GM12878 (cell line): ENCODE measurements around the gene TNFSF4. TPM values are rescaled to one million over a fixed set of nuclear protein-coding genes. Genes with fewer than 3 reads are reported as not detected.

ENCODE experiments used
- ATAC-seq: fragments of 200-7000 bp; cut with Tn5 transposase; 3 replicates; pipeline ENCODE4 v1.9.1; 2020; ENCODE audit warnings: mild to moderate bottlenecking, moderate library complexity
- BruUV-seq: library from RNA; stranded (reverse); fragments of 400-500 nt; replicated peaks from 2 replicates; lab custom pipeline; 2021; lab: Mats Ljungman, UMichigan
- CTCF ChIA-PET: fragments of 300-600 bp; sonication (Branson Sonifier 250); formaldehyde crosslinking; extraction: SDS; loops from one replicate; lab custom pipeline; 2021; ENCODE audit warnings: inconsistent platforms; lab: Yijun Ruan, JAX
- POLR2A ChIA-PET: fragments of 350-600 bp; formaldehyde crosslinking; extraction: SDS; loops from one replicate; lab custom pipeline; 2021; ENCODE audit warnings: inconsistent platforms; lab: Charles Lee
- RAD21 ChIA-PET: fragments of 300-600 bp; sonication (Branson Sonifier 250); formaldehyde crosslinking; loops from one replicate; lab custom pipeline; 2023; ENCODE audit warnings: antibody characterized with exemption; ENCODE audit not compliant: unreplicated experiment; lab: Charles Lee
- SMC1A ChIA-PET: fragments of 300-600 bp; sonication (Branson Sonifier 250); formaldehyde crosslinking; loops from one replicate; lab custom pipeline; 2023; ENCODE audit not compliant: unreplicated experiment, uncharacterized antibody; lab: Charles Lee
- DNase-seq: peaks from one replicate; pipeline ENCODE4 v3.0.0-alpha.2; 2011; ENCODE audit warnings: low read depth, low spot score
- FAIRE-seq: peaks from 3 replicates; lab custom pipeline; 2011; peaks lifted over from hg19 to GRCh38; lab: Jason Lieb, UNC
- H2AFZ ChIP-seq: 2 replicates; pipeline ENCODE4 v1.6.0; 2011; ENCODE audit warnings: low read depth, low read length, control low read depth; ENCODE audit not compliant: control insufficient read depth
- H3K27ac ChIP-seq: 2 replicates; pipeline ENCODE4 v1.5.1; 2011; ENCODE audit warnings: control low read depth; ENCODE audit not compliant: control insufficient read depth, insufficient read depth
- H3K27me3 ChIP-seq, 2 experiments: replicated peaks in 1 of 2; 2 replicates each; pipeline versions ENCODE4 v1.6.0 to v1.6.1; 2011; ENCODE audit warnings: low read length in 1 of 2; ENCODE audit not compliant: control insufficient read depth in 2 of 2, insufficient read depth in 2 of 2
- H3K36me3 ChIP-seq, 2 experiments: 2 replicates each; pipeline ENCODE4 v1.5.1; 2011; ENCODE audit warnings: low read length in 1 of 2; ENCODE audit not compliant: control insufficient read depth in 2 of 2, insufficient read depth in 2 of 2
- H3K4me1 ChIP-seq: 2 replicates; pipeline ENCODE4 v1.6.1; 2011; ENCODE audit warnings: mild to moderate bottlenecking, low read length, moderate library complexity, mixed read lengths; ENCODE audit not compliant: control insufficient read depth, insufficient read depth
- H3K4me2 ChIP-seq: 2 replicates; pipeline ENCODE4 v1.6.0; 2011; ENCODE audit warnings: control low read depth; ENCODE audit not compliant: control insufficient read depth, insufficient read depth
- H3K4me3 ChIP-seq: fragments of 200-600 bp; sonication (generic); 2 replicates; pipeline ENCODE4 v1.5.1; 2016
- H3K79me2 ChIP-seq: 2 replicates; pipeline ENCODE4 v1.6.0; 2011; ENCODE audit warnings: low read length; ENCODE audit not compliant: control insufficient read depth, insufficient read depth
- H3K9ac ChIP-seq: 2 replicates; pipeline ENCODE4 v1.8.0; 2011; ENCODE audit warnings: low read length, control low read depth, mixed read lengths; ENCODE audit not compliant: control insufficient read depth, insufficient read depth
- H3K9me3 ChIP-seq: replicated peaks from 3 replicates; pipeline ENCODE4 v1.5.1; 2011; ENCODE audit warnings: mild to moderate bottlenecking, low read length; ENCODE audit not compliant: control insufficient read depth, insufficient read depth
- H4K20me1 ChIP-seq: 2 replicates; pipeline ENCODE4 v1.6.0; 2011; ENCODE audit not compliant: control insufficient read depth, insufficient read depth
- CREM ChIP-seq: IDR thresholded peaks from 2 replicates; pipeline ENCODE4 v1.6.1; 2014; ENCODE audit warnings: antibody characterized with exemption, low read depth
- E2F4 ChIP-seq: IDR thresholded peaks from 2 replicates; pipeline ENCODE4 v1.6.1; 2012; ENCODE audit warnings: low read depth, low read length, improper control_type of control experiment
- EP300 ChIP-seq, 2 experiments: fragments of 150-350 bp in 1 of 2; IDR thresholded peaks; 2 replicates each; pipeline ENCODE4 v1.6.1; 2011 to 2012; ENCODE audit warnings: low read depth in 2 of 2, low read length in 2 of 2, borderline replicate concordance in 1 of 2, improper control_type of control experiment in 1 of 2, inconsistent platforms in 1 of 2; ENCODE audit not compliant: control insufficient read depth in 1 of 2
- ETV6 ChIP-seq, 2 experiments: fragments of 450-650 bp in 1 of 2; IDR thresholded peaks in 1 of 2; conservative IDR thresholded peaks in 1 of 2; 2 replicates each; pipeline ENCODE4 v1.6.1; 2014; ENCODE audit warnings: antibody characterized with exemption in 1 of 2, borderline replicate concordance in 1 of 2, low read depth in 1 of 2, mild to moderate bottlenecking in 1 of 2, moderate library complexity in 1 of 2
- HSF1 ChIP-seq: fragments of 150-350 bp; IDR thresholded peaks from 2 replicates; pipeline ENCODE4 v1.6.1; 2014; ENCODE audit warnings: mild to moderate bottlenecking, low read depth, low read length
- JUND ChIP-seq: IDR thresholded peaks from 2 replicates; pipeline ENCODE4 v1.6.1; 2012; ENCODE audit warnings: low read depth, mild to moderate bottlenecking, low read length, improper control_type of control experiment, moderate library complexity
- NR2C2 ChIP-seq: IDR thresholded peaks from 2 replicates; pipeline ENCODE4 v1.6.1; 2011; ENCODE audit warnings: borderline replicate concordance, low read depth; ENCODE audit not compliant: control insufficient read depth, insufficient read length
- NRF1 ChIP-seq: conservative IDR thresholded peaks from 2 replicates; pipeline ENCODE4 v1.6.1; 2011; ENCODE audit warnings: mild to moderate bottlenecking, low read depth, low read length, improper control_type of control experiment
- PKNOX1 ChIP-seq: fragments of 450-650 bp; IDR thresholded peaks from 2 replicates; pipeline ENCODE4 v1.6.1; 2016; ENCODE audit warnings: mild to moderate bottlenecking
- PRDM15 ChIP-seq: fragments of 450-650 bp; formaldehyde crosslinking; IDR thresholded peaks from 2 replicates; pipeline ENCODE4 v1.4.0; 2020; ENCODE audit warnings: mild to moderate bottlenecking, moderate library complexity
- RAD21 ChIP-seq: IDR thresholded peaks from 2 replicates; pipeline ENCODE4 v1.6.1; 2011; ENCODE audit warnings: mild to moderate bottlenecking, low read depth, low read length, moderate library complexity; ENCODE audit not compliant: insufficient read depth
- SIN3A ChIP-seq: IDR thresholded peaks from 2 replicates; pipeline ENCODE4 v1.6.1; 2012; ENCODE audit warnings: low read depth, low read length, improper control_type of control experiment
- TAF1 ChIP-seq: IDR thresholded peaks from 2 replicates; pipeline ENCODE4 v1.6.1; 2011; ENCODE audit warnings: mild to moderate bottlenecking, low read depth, low read length, borderline replicate concordance
- USF2 ChIP-seq: IDR thresholded peaks from 2 replicates; pipeline ENCODE4 v1.6.1; 2011; ENCODE audit warnings: low read depth, low read length, improper control_type of control experiment, borderline replicate concordance
- WGBS: methylation state at CpG from one replicate; pipeline ENCODE4 v1.1.6; 2016; ENCODE audit warnings: low lambda C conversion rate; ENCODE audit not compliant: insufficient replicate concordance, insufficient coverage; ENCODE audit errors: missing lambda C conversion rate; 5-methylcytosine and 5-hydroxymethylcytosine counted together
- in situ Hi-C: fragments of 300-500 bp; cut with MboI; formaldehyde crosslinking; loops from 9 replicates; pipeline ENCODE4 v1.14.3; 2018; ENCODE audit warnings: mixed read lengths
- intact Hi-C: fragments of 100-400 bp; cut with micrococcal nuclease; formaldehyde crosslinking; loops from one replicate; pipeline ENCODE4 v1.14.2; 2022; ENCODE audit not compliant: unreplicated experiment
- polyA plus RNA-seq, 11 experiments: library from polyadenylated mRNA; depleted of rRNA in 4 of 11; unstranded in 6 of 11; stranded (reverse) in 5 of 11; fragments of >200 nt; fragmentation: Nextera tagmentation in 4 of 11; fragmentation: Illumina TruSeq in 1 of 11; extraction: Ambion mirVana in 4 of 11; extraction: Trizol in 1 of 11; gene quantifications; 1 replicate in 1 of 11; 2 replicates in 10 of 11; pipeline versions ENCODE4 v1.2.1 to v1.2.3, GENCODE V29; 2011 to 2016; ENCODE audit warnings: inconsistent platforms in 2 of 11, missing spikeins in 2 of 11, low read depth in 1 of 11
- total RNA-seq, 4 experiments: library from RNA; depleted of rRNA in 3 of 4; stranded (reverse); fragments of >200 nt in 3 of 4; fragmentation: Illumina TruSeq in 1 of 4; extraction: Trizol in 1 of 4; gene quantifications; 2 replicates each; pipeline versions ENCODE4 v1.2.1 to v1.2.3, GENCODE V29; 2013 to 2021

Gene TNFSF4
- total and polyA plus RNA-seq, 10 of the 15 experiments (the other 5 are each of a cell fraction or from before 2014, with no cell fraction given), result 8.1 to 31.0 (median 12.9) TPM

GRCh38 chr1:173168941-173169340 lies 38.2 kb downstream of the TNFSF4 start (continued):
- no peak for TF ChIP-seq PRDM15 (CRISPR knock-in tag)
- TF ChIP-seq SIN3A, result no peak
- TF ChIP-seq EP300 (IDR thresholded peaks at IDR 0.05; ENCODE audit: borderline replicate concordance in 1 of 2, control insufficient read depth in 1 of 2, low read depth in 2 of 2, low read length in 2 of 2), result no peak
- no peak for TF ChIP-seq ETV6 (conservative IDR thresholded peaks at IDR 0.05 in 1 of 2, IDR thresholded peaks at IDR 0.05 in 1 of 2; ENCODE audit: borderline replicate concordance in 1 of 2, low read depth in 1 of 2)
- no peak for TF ChIP-seq NR2C2
- TF ChIP-seq JUND, result no peak
- TF ChIP-seq NRF1, result no peak
- TF ChIP-seq, all 136 proteins: peak for 0

DNA sequence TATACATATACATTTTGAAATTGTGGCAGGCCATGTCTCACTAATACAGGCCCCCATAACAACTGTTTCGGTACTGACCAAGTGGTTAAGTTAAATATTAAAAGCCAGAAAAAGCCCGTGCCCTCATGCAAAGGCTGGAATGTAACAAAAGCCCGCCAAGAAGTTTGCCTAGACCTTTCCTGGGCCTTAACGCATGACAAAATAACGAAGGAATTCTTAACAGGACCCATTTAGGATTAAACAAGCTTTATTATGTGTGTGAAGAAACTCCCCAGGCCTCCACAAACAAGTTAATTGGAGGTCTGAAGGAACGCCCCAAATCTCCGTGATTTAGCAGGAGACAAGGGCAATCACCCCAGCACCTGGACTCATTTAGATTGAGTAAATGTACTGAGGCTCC lies 42.4 kb downstream of the TNFSF4 start:
- intact Hi-C loops, result no loop called here
- H3K79me2 ChIP-seq, result no peaks in the 10 kb centered on the region
- SMC1A ChIA-PET, result no interaction called here
- in situ Hi-C loops, result no loop called here
- no peak for FAIRE-seq
- H4K20me1 ChIP-seq, result no peaks in the 10 kb centered on the region
- no peaks in the 10 kb centered on the region for H3K9me3 ChIP-seq
- H2AFZ ChIP-seq, result no peak overlapping the region
- WGBS, result 48% methylated on average over 7 of the region's 7 CpGs
- no peaks in the 10 kb centered on the region for H3K36me3 ChIP-seq
- CTCF ChIA-PET, result no interaction called here
- RAD21 ChIA-PET, result no interaction called here
- no peak overlapping the region for H3K9ac ChIP-seq
- TF ChIP-seq PKNOX1 (no peak), RAD21 (no peak), TAF1 (no peak), CREM (no peak), E2F4 (no peak), HSF1 (no peak), USF2 (no peak), ETV6 (conservative IDR thresholded peaks at IDR 0.05 in 1 of 2, IDR thresholded peaks at IDR 0.05 in 1 of 2; ENCODE audit: borderline replicate concordance in 1 of 2, low read depth in 1 of 2) (no peak)
- H3K27me3 ChIP-seq, result no peaks in the 10 kb centered on the region
- ATAC-seq, result no peak
- H3K27ac ChIP-seq, result no peak overlapping the region
- H3K4me1 ChIP-seq, result no peaks in the 10 kb centered on the region
- no peak overlapping the region for H3K4me2 ChIP-seq
- no peak for DNase-seq
- POLR2A ChIA-PET, result no interaction called here
- no TSS peak for BruUV-seq
- no peak overlapping the region for H3K4me3 ChIP-seq
